Measurements from ENCODE around the gene LMBR1.

Gene LMBR1

GRCh38 chr7:156791241-156791640 lies 101.7 kb downstream of the LMBR1 start:
- no peak for DNase-seq

- no peak for DNase-seq
Measured at GRCh38 chr7:156790264-156790663, 102.7 kb downstream of the LMBR1 start.

GRCh38 chr7:156785998-156786543 lies 106.9 kb downstream of the LMBR1 start:
- DNase-seq = no peak

GRCh38 chr7:156783864-156784263 lies 109.1 kb downstream of the LMBR1 start:
- DNase-seq = no peak

DNA sequence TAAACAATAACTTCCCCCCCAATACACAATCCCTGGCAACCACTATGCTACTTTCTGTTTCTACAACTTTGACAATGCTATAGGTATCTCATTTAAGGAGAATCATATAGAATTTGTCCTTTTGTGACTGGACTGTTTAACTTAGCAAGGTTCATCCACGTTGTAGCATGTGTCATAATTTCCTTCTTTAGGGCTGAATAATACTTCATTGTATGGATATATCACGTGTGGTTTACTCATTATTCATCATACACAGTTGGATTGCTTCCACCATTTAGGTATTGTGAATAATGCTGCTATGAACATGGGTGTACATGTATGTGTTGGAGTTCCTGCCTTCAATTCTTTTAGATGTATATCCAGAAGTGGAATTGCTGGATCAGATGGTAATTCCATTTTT lies 111.0 kb downstream of the LMBR1 start:
- DNase-seq = no peak

- no peak for DNase-seq
Measured at GRCh38 chr7:156780724-156781455, 112.1 kb downstream of the LMBR1 start.

DNA sequence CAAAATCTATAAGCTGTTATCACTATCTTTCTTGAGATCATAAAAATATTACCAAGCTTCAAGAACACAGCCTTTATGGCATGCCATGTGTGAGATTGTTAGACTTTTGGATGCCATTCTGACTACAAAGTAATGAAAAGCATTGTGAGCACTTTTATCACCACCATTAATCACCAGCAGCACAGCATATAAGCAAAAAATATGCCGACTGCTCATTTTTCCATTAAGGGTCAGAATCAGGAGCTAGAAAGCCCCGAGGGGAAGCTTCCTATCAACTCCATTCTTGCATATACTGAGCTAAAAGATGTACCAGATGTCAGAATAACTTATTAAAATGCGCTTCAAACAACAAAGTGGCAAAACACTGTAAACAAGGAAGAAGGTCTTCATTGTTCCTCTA lies 114.3 kb downstream of the LMBR1 start:
- no peak for DNase-seq

- no peak for DNase-seq
Measured at GRCh38 chr7:156778201-156778600, 114.8 kb downstream of the LMBR1 start.

GRCh38 chr7:156777364-156778069 lies 115.5 kb downstream of the LMBR1 start:
- no peak for DNase-seq

DNA sequence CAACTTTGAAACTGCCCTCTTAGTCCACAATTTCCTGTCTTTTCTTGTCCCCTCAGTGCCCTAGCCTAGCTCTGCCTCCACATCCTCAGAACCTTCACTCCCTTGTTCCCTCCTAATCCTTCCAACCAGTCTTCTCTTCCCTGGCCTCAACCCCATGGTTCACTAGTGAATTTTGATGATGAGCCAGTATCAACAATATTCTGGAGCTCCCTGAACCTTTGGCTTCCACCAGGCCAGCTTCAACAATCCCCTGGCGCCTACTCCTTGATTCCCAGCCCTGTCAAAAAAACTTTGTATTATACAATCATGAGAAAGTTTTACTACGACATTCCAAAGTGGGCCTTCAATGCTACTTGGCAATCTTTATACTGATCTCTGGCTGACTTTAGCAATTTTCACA lies 116.5 kb downstream of the LMBR1 start:
- DNase-seq = no peak

GRCh38 chr7:156773966-156774365 lies 119.0 kb downstream of the LMBR1 start:
- no peak for DNase-seq

DNA sequence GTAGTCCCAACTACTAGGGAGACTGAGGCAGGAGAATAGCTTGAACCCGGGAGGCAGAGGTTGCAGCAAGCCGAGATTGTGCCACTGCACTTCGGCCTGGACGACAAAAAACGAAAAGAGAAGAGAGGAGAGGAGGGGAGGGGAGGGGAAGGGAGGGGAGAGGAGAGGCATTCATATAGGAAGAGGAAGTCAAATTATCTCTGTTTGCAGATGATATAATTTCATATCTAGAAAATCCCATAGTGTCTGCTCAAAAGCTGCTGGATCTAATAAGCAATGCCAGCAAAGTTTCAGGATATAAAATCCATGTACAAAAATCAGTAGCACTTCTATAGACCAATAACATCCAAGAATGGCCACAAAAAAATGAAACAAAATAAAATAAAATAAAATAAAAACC lies 120.3 kb downstream of the LMBR1 start:
- DNase-seq = no peak

GRCh38 chr7:156768698-156769472 lies 124.1 kb downstream of the LMBR1 start:
- no peak for DNase-seq

- no peak for DNase-seq
Measured at GRCh38 chr7:156766666-156767065, 126.3 kb downstream of the LMBR1 start.

DNA sequence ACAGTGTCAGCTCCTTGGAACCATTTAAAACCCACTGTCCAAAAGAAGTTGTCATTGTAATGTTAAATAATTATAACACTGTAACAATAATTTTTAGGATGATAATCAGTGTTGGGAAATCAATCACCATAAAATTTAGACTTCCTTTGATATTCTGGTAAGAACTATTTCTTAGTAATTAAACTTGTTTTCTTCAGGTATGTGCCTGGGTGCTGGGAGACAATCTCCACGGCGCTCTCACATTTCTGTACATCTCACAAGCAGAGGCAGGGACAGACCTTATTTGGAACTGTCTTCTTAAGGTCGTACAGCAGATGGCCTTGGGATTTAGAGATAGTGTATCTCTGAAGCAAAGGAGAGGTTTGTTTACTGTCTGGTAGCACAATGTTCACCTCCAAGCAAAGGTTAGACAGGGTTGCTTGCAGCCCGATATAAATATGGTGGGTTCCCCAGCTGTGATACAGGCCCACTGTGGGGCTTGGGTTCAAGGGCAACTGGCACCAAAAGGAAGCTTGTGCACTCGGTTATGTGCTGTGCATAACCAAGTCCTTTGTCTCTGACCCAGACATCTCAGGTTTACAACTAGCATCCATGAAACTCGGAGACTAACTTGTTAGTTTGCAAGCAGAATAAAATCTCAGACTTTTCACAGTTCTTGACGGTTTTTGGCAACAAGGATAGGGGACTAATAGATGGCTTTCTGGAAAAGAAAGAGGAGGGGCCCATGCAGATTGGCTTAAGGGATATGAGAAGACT lies 126.9 kb downstream of the LMBR1 start:
- no peak for DNase-seq

GRCh38 chr7:156764766-156765165 lies 128.2 kb downstream of the LMBR1 start:
- no peak for DNase-seq

DNA sequence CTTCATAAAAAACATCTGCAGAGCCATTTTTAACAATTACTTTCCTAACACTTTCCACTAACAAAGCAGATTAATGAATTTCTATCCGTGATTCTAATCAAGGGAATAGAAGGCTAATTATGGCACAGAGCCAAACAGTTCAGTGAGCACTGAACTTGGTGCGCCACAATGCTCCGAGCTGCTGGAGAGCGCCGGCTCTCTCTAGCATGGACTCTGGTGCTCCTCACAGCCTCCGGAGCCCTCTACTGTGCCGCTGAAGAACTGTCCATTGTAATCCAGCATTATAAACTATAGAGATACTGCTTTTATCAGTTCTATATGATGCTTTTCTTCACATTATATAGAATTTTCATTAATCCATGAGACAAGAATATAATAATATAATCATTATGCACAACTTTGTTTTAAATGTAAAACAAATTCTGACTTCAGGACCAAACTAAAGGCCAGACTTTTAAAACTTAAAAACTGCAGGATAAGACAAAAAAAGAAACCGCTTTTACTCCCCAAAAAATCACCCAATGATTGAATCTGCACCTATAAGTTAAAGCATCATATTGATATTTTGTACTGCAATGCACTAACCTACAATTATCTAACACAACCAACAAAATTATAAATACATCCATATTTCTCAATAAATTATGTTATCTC lies 128.8 kb downstream of the LMBR1 start:
- DNase-seq = no peak

DNA sequence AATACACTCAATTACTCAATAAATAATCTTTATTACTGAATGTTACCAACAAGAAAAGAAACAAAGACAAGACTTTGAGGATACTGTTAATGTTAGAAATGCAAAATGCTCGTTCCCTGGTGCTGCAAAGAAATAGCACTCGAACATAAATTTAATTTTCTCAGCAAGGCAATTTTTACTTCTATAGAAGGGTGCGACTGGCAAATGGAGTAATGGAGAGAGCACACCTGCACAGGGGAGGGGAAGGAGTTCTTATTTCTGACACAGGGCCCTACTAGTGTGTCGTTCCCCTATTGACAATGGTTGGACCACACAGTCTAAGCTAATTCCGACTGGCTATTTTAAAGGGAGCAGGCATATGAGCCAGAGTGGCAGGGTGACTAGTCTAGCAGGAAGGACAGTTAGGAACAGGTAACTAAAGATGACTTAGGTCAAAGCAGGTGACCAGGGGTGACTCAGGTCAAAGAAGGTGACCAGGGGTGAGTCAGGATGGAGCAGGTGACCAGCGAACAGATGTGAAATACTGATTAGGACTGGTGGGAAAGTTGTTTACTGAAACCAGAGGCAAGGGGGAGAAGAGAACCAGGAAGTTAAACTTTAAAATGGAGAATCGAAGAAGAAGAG lies 133.3 kb downstream of the LMBR1 start:
- DNase-seq = no peak

DNA sequence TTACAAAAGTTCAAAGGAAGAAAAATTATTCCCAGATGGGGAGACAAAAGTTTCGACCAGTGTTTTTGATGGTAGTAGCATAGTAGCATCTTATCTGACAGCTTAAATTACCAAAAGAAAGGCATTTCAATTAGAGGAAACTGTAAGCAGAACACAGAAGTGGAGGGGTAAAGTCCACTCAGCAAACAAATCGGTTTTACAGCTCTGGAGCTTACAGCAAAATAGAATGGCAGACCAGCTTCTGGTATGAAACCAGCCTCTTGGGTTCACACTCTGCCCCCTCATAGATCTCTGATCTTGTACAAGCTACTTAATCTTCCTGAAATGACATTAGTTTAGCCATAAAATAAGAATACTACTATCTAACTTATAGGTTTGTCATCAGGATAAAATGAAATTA lies 133.8 kb downstream of the LMBR1 start:
- no peak for DNase-seq

- DNase-seq = no peak
Measured at GRCh38 chr7:156754201-156754600, 138.8 kb downstream of the LMBR1 start.

DNA sequence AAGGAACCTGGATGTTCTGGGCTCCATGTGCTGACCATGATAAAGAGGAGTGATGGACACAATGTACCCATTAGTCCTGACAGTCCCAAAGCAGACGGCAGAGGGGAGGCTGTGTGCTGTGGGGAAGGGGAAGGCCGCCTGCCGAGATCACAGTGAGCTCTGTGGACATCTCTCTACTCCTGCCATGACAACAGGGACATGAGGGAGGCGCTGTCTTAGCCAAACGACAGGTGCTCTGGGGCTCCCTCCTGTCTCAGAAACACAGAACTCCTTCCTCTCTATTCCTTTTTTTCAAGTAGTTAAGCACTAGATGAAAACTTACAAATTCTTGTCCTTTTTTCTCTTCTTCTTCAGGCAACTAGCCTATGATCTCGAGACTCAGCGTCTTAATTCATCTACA lies 139.4 kb downstream of the LMBR1 start:
- no peak for DNase-seq

DNA sequence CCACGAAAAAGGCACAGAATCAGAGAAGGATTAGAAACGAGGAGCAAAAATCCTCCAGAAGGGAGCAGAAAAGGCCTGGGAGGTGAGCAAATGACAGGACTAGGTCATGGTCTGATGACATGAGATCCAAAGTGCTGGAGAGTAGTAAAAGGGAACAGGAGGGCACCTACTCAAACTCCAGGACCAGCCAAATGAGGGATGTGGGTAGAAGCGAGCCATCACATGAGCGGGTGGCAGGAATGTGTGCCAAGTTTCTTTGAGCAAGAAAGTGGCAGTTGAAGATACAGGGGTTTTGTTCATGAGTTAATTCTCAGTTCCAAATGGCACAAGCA lies 139.8 kb downstream of the LMBR1 start:
- no peak for DNase-seq
